ENCODE results near the gene SMIM12.

GRCh38 chr1:34900775-34901502 lies 41.4 kb upstream of the SMIM12 start:
- TF ChIP-seq CTCF (IDR thresholded peaks at IDR 0.05; ENCODE audit: borderline replicate concordance, extremely low read depth, low read length, poor library complexity, severe bottlenecking) = no peak
- no peak for TF ChIP-seq EZH2 (IDR thresholded peaks at IDR 0.05; ENCODE audit: borderline replicate concordance, low read depth, low read length, severe bottlenecking)

All from DND-41 (cell line).